Measurements from ENCODE around the gene TMEM198. TPM values are rescaled to one million over a fixed set of nuclear protein-coding genes. Genes with fewer than 3 reads are reported as not detected.

The TMEM198 gene
- total and polyA plus RNA-seq, 9 of the 15 experiments (the other 6 are each of a cell fraction or from before 2014, with no cell fraction given): 0.03 to 3.8 (median 1.0) TPM

GRCh38 chr2:219495531-219496122 lies 48.2 kb upstream of the TMEM198 start (continued):
- no peak for TF ChIP-seq POLR2AphosphoS5 (IDR thresholded peaks at IDR 0.05; ENCODE audit: control insufficient read depth, insufficient read depth, low read depth, low read length)
- peak; percentile 63; the same call in 1 of the 2 replicates for TF ChIP-seq VEZF1 (CRISPR knock-in tag; IDR thresholded peaks at IDR 0.05)
- TF ChIP-seq CXXC5 (CRISPR knock-in tag; IDR thresholded peaks at IDR 0.05): 0 out of 2 replicates have a peak, but pooled peaks have one; percentile 36
- TF ChIP-seq HDAC1 (IDR thresholded peaks at IDR 0.05): peak in 1 of 2 experiments; percentile 21; a peak in 1 of 4 replicates
- peak; percentile 19; the same call in 1 of the 2 replicates for TF ChIP-seq CBFA2T2 (conservative IDR thresholded peaks at IDR 0.05)
- no peak for TF ChIP-seq XRCC5 (IDR thresholded peaks at IDR 0.05; ENCODE audit: low read depth, low read length)
- TF ChIP-seq STAT5A (IDR thresholded peaks at IDR 0.05; ENCODE audit: borderline replicate concordance, low read length): no peak
- TF ChIP-seq CREM (IDR thresholded peaks at IDR 0.05; ENCODE audit: low read depth): peak; percentile 16; the same call in 1 of the 2 replicates
- TF ChIP-seq JUN (IDR thresholded peaks at IDR 0.05; ENCODE audit: borderline replicate concordance, low read depth, low read length): peak; percentile 43; the same call in 1 of the 2 replicates
- TF ChIP-seq JUN (CRISPR knock-in tag; IDR thresholded peaks at IDR 0.05; ENCODE audit: borderline replicate concordance): no peak
- TF ChIP-seq L3MBTL2 (IDR thresholded peaks at IDR 0.05): peak; percentile 81
- no peak for TF ChIP-seq ZBTB26 (CRISPR knock-in tag; IDR thresholded peaks at IDR 0.05)
- peak; percentile 28; the same call in 1 of the 2 replicates for TF ChIP-seq EP400 (IDR thresholded peaks at IDR 0.05)
- TF ChIP-seq ZNF277 (CRISPR knock-in tag; IDR thresholded peaks at IDR 0.05; ENCODE audit: borderline replicate concordance): no peak
- TF ChIP-seq FOXK2 (conservative IDR thresholded peaks at IDR 0.05 in 1 of 2, IDR thresholded peaks at IDR 0.05 in 1 of 2; ENCODE audit: low read depth in 2 of 2): peak; percentile 85 to 90
- peak; percentile 65 to 73 for TF ChIP-seq RAD21 (CRISPR knock-in tag; conservative IDR thresholded peaks at IDR 0.05 in 1 of 2, IDR thresholded peaks at IDR 0.05 in 1 of 2)
- TF ChIP-seq, protein P1, sequence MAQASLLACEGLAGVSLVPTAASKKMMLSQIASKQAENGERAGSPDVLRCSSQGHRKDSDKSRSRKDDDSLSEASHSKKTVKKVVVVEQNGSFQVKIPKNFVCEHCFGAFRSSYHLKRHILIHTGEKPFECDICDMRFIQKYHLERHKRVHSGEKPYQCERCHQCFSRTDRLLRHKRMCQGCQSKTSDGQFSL (CRISPR knock-in tag; IDR thresholded peaks at IDR 0.05): no peak
- TF ChIP-seq, protein P1 (tag; IDR thresholded peaks at IDR 0.05): 0 out of 4 replicates have a peak, but pooled peaks of 1 of the 2 experiments have one; percentile 24
- TF ChIP-seq, protein P2, sequence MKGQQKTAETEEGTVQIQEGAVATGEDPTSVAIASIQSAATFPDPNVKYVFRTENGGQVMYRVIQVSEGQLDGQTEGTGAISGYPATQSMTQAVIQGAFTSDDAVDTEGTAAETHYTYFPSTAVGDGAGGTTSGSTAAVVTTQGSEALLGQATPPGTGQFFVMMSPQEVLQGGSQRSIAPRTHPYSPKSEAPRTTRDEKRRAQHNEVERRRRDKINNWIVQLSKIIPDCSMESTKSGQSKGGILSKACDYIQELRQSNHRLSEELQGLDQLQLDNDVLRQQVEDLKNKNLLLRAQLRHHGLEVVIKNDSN (CRISPR knock-in tag; IDR thresholded peaks at IDR 0.05): peak; percentile 94
- TF ChIP-seq MYC (IDR thresholded peaks at IDR 0.05; ENCODE audit: low read depth, low read length): peak; percentile 82
- no peak for TF ChIP-seq MYC (CRISPR knock-in tag; IDR thresholded peaks at IDR 0.05; ENCODE audit: borderline replicate concordance, low read depth)
- TF ChIP-seq LCOR (CRISPR knock-in tag; IDR thresholded peaks at IDR 0.05): 0 out of 2 replicates have a peak, but pooled peaks have one; percentile 18

All from K562 (cell line).